Activated naive CD4-positive, alpha-beta T cell treated with anti-CD3 and anti-CD28 coated beads for 36 hours (primary cell): ENCODE results near the gene CD248. TPM values are rescaled to one million over a fixed set of nuclear protein-coding genes. Genes with fewer than 3 reads are reported as not detected.
"Not testable (repeated sequence)": the region's sequence is repeated elsewhere in the genome, so short reads cannot be mapped to it uniquely, and the experiment has no call there.

Source experiments
- CTCF ChIA-PET: fragments of 350-600 bp; sonication (Branson Sonifier 250); formaldehyde crosslinking; loops from one replicate; lab custom pipeline; 2021; ENCODE audit warnings: antibody characterized with exemption; lab: Charles Lee
- DNase-seq: peaks from one replicate; pipeline ENCODE4 v3.0.0-alpha.2; 2020
- H3K27ac Mint-ChIP-seq: one replicate; pipeline ENCODE4 v1.8.0; 2021; ENCODE audit warnings: mild to moderate bottlenecking, mixed read lengths
- H3K27me3 Mint-ChIP-seq: one replicate; pipeline ENCODE4 v1.8.0; 2021; ENCODE audit warnings: low read depth, mixed read lengths
- H3K36me3 Mint-ChIP-seq: one replicate; pipeline ENCODE4 v1.8.0; 2021; ENCODE audit warnings: low read depth, mixed read lengths
- H3K4me1 Mint-ChIP-seq: one replicate; pipeline ENCODE4 v1.8.0; 2021; ENCODE audit warnings: low read depth, mixed read lengths
- H3K4me3 Mint-ChIP-seq: one replicate; pipeline ENCODE4 v1.8.0; 2021; ENCODE audit warnings: mild to moderate bottlenecking, moderate library complexity, mixed read lengths
- H3K9me3 Mint-ChIP-seq: one replicate; pipeline ENCODE4 v1.8.0; 2021; ENCODE audit warnings: mixed read lengths
- intact Hi-C: fragments of 100-400 bp; cut with micrococcal nuclease; formaldehyde crosslinking; loops from one replicate; pipeline ENCODE4 v1.15.1; 2023
- total RNA-seq, 2 experiments: library from RNA; stranded (reverse); gene quantifications; one replicate each; pipeline ENCODE4 v1.2.3, GENCODE V29; 2021

CD248 gene
- total RNA-seq, 2 experiments from 2014 or later = 0.15 to 0.26 TPM

DNA sequence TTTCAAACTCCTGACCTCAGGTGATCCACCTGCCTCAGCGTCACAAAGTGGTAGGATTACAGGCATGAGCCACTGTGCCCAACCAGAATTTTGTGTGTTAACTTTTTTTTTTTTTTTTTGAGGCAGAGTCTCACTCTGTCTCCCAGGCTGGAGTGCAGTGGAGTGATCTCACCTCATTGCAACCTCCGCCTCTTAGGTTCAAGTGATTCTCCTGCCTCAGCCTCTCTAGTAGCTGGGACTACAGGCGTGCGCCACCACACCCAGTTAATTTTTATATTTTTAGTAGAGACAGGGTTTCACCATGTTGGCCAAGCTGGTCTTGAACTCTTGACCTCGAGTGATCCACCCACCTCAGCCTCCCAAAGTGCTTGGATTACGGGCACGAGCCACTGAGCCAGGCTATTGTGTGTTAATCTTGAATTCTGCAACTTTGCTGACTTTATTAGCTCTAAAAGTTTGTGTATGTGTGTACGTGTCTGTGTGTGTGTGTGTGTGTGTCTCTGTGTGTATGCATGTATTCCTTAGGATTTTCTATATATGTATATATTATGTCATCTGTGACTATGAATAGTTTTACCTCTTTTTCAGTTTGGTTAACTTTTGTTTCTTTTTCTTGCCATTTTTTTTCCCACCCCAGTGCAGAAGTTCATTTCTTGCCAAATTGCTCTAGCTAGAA lies 33.9 kb upstream of the CD248 start:
- H3K4me1 Mint-ChIP-seq = peaks cover 18% of the 10 kb centered on the region
- DNase-seq, H3K27ac Mint-ChIP-seq, H3K9me3 Mint-ChIP-seq, intact Hi-C loops, H3K27me3 Mint-ChIP-seq, H3K36me3 Mint-ChIP-seq, H3K4me3 Mint-ChIP-seq: not testable (repeated sequence)
- CTCF ChIA-PET = interaction anchor here (0.7 to 2.1 kb wide), 3 partner anchors 13 to 80 kb away, joined by 3 to 13 read pairs (median 6); no protein-coding TSS in a partner anchor

DNA sequence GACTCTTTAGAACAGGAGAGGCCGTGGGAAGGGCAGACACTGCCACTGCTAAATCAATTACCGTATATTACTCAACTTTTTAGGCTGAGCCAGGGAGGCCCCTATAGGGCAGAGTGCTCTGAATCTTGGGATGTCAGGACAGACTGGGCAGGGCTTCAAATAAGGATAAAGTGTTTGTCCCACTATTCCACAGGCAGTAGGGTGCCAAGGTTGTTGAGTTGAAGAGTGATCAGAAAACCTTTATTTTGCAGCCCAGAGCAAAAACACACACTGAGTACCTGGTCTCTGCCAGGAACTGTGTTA lies 32.2 kb upstream of the CD248 start:
- intact Hi-C loops = loop anchor here (5.0 kb wide), 3 partner anchors 38 to 268 kb away; partner anchors contain the start of genes MRPL11 and RBM14
- H3K4me3 Mint-ChIP-seq = no peak overlapping the region
- H3K27ac Mint-ChIP-seq = no peak overlapping the region
- H3K9me3 Mint-ChIP-seq = no peaks in the 10 kb centered on the region
- no peak for DNase-seq
- peaks cover 3% of the 10 kb centered on the region for H3K36me3 Mint-ChIP-seq
- H3K4me1 Mint-ChIP-seq = peaks cover 29% of the 10 kb centered on the region
- peaks cover 3% of the 10 kb centered on the region for H3K27me3 Mint-ChIP-seq
- CTCF ChIA-PET = no interaction called here

DNA sequence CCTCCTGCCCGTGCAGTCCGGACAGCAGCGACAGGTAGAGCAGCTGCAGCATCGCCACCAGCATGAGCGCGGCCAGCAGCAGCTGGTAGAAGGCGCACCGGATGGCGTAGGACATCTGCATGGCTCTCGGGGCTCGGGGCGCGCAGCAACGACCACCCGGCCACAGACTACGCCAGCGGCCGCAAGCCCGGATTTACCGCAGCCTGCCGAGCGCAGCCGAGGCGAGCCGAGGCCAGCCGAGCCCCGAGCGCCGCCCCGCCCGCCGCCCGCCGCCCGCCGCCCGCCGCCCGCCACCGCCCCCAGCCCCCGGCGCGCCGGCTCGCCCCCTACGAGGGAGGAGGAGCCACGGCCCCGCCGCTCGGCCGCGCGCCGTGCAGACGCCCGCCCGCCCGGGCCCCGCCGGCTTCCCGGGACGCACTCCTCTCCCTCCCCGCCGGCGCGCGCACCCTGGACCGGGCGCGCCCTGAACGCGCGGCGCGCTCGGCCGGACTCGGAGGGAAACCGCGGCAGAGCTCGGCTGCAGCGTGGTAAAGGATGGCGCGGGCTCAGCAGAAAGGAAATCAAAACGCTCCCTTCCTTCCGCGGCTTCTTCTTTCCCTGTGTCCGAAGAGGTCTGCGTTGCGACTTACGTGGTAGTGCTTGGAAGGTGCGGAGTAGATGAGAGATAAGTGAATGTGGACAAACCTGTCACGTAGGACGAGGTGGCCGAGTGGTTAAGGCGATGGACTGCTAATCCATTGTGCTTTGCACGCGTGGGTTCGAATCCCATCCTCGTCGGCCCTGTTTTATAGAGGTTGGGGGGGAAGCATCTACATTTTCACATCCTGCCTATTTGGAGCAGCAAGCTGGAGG lies 30.8 kb upstream of the CD248 start, which contains the start of gene B4GAT1:
B4GAT1 (minus strand) TSS at position 205 of the 852 bp plus-strand sequence; CDS start at position 121, 84 bp downstream.
- H3K4me3 Mint-ChIP-seq = peak within 1 kb of the TSS; percentile 93
- H3K4me1 Mint-ChIP-seq = peaks cover 43% of the 10 kb centered on the region
- H3K36me3 Mint-ChIP-seq = peaks cover 3% of the 10 kb centered on the region
- CTCF ChIA-PET = interaction anchor here (0.6 to 5.9 kb wide), 7 partner anchors 8 to 41 kb away, joined by 3 to 32 read pairs (median 4); partner anchors contain the start of gene SLC29A2
- intact Hi-C loops = loop anchor here (5.0 kb wide), 3 partner anchors 40 to 270 kb away; partner anchors contain the start of genes MRPL11 and RBM14
- peaks cover 3% of the 10 kb centered on the region for H3K27me3 Mint-ChIP-seq
- H3K27ac Mint-ChIP-seq = peak within 1 kb of the TSS; percentile 94
- no peaks in the 10 kb centered on the region for H3K9me3 Mint-ChIP-seq
- DNase-seq = peak; percentile 93

DNA sequence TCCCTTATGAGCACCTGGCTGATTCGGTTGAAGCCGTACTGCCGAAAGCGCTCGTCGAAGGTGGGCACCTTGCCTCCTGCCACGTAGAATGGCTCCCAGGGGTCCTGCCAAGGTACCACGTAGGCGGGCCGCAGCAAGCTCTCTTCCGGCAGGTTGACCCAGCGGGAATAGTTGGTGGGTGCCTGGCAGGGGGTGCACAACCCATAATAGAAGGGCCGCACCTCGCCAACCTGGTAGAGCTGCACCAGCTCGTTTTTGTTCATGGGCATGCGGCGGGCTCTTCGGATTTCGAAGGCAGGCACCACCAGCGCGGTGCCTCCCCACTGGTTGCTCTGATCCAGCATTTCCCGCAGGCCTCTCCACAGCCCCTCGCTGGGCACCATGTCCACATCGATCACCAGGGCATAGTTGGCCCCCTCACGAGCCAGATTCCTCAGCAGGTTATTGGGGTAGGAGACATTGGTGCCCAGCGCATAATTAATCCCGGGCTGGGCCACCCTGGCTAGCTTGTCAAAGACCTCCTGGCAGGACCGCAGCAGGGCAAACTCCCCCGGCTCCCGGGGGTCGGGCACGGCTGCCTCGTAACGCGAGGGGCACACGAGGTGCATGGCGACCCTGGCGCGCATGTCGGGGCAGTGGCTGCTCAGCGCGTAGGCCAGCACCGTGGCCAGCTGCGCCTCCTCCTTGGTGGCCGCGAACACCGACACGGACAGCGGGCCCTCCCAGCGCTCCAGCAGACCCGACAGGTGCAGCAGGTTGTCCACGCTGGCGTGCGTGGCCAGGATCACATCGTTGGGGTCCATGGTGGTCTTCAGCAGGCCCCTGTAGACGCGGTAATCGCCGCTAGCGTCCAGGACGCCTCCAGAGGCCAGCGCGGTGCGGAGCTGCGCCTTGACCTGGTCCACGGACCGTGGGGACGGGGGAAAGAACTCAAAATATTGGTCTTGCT lies 29.9 kb upstream of the CD248 start:
- peak overlapping the region; percentile 93 for H3K4me3 Mint-ChIP-seq
- DNase-seq = no peak
- H3K4me1 Mint-ChIP-seq = peaks cover 42% of the 10 kb centered on the region
- peaks cover 3% of the 10 kb centered on the region for H3K27me3 Mint-ChIP-seq
- CTCF ChIA-PET = interaction anchor here (2.1 to 5.9 kb wide), 3 partner anchors 17 to 40 kb away, joined by 7 to 32 read pairs (median 15); no protein-coding TSS in a partner anchor
- H3K9me3 Mint-ChIP-seq = no peaks in the 10 kb centered on the region
- H3K36me3 Mint-ChIP-seq = peaks cover 4% of the 10 kb centered on the region
- intact Hi-C loops = loop anchor here (5.0 kb wide), 3 partner anchors 41 to 271 kb away; partner anchors contain the start of genes MRPL11 and RBM14
- peak overlapping the region; percentile 63 for H3K27ac Mint-ChIP-seq

DNA sequence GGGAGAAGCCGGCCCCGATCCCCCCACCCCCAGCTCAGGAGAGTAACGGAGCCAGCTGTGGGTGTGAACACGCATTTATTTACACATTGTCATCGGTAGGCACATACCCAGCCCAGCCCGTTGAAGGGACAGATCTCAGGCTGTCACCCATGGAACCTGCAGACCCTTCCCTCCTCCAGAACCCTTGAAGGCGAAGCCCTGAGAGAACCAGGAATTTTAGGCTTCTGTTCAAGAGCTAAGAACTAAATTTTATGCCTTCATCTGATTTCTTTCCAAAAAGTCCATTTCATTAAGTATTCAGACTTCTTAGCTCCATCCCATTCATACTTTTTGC lies 28.4 kb upstream of the CD248 start:
- DNase-seq = no peak
- Mint-ChIP-seq H3K36me3 (peaks cover 9% of the 10 kb centered on the region), H3K27ac (peak overlapping the region; percentile 85), H3K4me3 (peak overlapping the region; percentile 93), H3K4me1 (peaks cover 42% of the 10 kb centered on the region), H3K9me3 (no peaks in the 10 kb centered on the region), H3K27me3 (peaks cover 3% of the 10 kb centered on the region)
- CTCF ChIA-PET = interaction anchor here (0.5 to 5.9 kb wide), 6 partner anchors 9 to 465 kb away, joined by 3 to 32 read pairs (median 4); partner anchors contain the start of gene RIN1
- intact Hi-C loops = loop anchor here (1.0 to 5.0 kb wide), 9 partner anchors 9 to 272 kb away; partner anchors contain the start of genes MRPL11, RBM14, RIN1 and SLC29A2

DNA sequence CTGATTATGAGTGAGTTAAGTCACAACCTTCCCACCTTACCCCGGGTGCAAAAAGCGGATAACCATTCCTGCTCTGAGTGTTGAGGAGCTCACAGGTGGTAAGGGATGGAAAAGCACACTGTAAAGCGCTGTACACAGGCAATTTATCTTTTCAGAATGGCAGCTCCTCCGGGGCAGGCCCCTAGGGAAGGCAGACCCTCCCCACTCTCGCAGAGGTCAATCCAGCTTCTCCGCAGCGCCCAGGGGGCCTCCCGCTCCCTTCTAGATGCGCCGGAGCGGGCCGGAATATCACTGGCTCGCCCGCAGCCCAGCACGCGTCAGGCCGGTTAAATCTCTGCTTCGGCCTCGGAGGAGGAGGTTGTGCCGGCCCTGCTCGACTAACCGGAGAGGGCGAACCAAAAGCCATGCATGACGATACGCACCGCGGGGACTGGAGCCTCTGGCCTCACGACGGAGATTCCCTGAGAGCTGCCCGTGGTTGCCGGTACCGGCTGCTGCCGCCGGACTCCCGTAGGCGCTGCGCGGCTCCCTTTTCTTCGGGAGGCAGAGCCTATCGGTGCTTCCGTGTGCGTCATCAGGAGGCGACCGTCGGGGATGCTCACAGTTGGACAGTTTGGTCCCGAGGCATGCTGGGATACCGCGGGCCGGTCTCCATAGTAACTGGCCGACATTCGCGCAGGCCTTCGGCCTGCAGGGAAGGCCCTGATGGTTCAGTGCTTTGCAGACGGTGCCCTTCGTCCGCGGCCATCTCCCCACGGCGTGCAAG lies 27.9 kb upstream of the CD248 start, which contains the start of gene BRMS1:
BRMS1 (minus strand) TSS at position 555 of the 766 bp plus-strand sequence. CDS start 2,870 bp downstream, outside the sequence.
- intact Hi-C loops = loop anchor here (1.0 to 5.0 kb wide), 9 partner anchors 8 to 273 kb away; partner anchors contain the start of genes MRPL11, RBM14, RIN1 and SLC29A2
- Mint-ChIP-seq H3K27ac (peak within 1 kb of the TSS; percentile 85), H3K27me3 (peaks cover 3% of the 10 kb centered on the region), H3K9me3 (no peaks in the 10 kb centered on the region), H3K4me3 (peak within 1 kb of the TSS; percentile 93), H3K36me3 (peaks cover 11% of the 10 kb centered on the region), H3K4me1 (peaks cover 42% of the 10 kb centered on the region)
- DNase-seq = peak; percentile 99
- CTCF ChIA-PET = interaction anchor here (0.6 to 5.9 kb wide), 5 partner anchors 8 to 44 kb away, joined by 3 to 32 read pairs (median 4); partner anchors contain the start of gene RIN1

DNA sequence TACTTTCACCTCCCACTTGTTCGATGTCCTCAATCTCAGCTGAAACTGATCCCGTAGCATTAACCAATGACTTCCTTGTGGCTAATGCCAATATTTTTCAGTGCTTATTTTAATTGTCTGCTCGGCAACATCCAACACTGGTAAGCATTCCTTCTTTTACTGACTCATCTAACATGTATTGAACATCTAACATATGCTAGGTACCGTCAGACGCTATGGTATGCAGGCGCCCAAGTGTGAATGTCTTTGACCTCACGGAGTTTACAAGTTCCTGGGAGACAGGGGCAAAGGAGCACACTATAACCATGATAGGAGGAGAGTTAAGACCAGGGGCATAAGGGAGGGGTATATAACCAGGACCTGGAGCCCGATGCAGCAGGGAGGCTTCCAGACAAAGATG lies 26.3 kb upstream of the CD248 start:
- H3K9me3 Mint-ChIP-seq = no peaks in the 10 kb centered on the region
- peaks cover 3% of the 10 kb centered on the region for H3K27me3 Mint-ChIP-seq
- H3K4me1 Mint-ChIP-seq = peaks cover 36% of the 10 kb centered on the region
- DNase-seq = no peak
- peaks cover 16% of the 10 kb centered on the region for H3K36me3 Mint-ChIP-seq
- CTCF ChIA-PET = interaction anchor here (5.9 kb wide), 1 partner anchor 31 kb away, joined by 32 read pairs; no protein-coding TSS in a partner anchor
- H3K27ac Mint-ChIP-seq = no peak overlapping the region
- intact Hi-C loops = no loop called here
- H3K4me3 Mint-ChIP-seq = peak overlapping the region; percentile 93

DNA sequence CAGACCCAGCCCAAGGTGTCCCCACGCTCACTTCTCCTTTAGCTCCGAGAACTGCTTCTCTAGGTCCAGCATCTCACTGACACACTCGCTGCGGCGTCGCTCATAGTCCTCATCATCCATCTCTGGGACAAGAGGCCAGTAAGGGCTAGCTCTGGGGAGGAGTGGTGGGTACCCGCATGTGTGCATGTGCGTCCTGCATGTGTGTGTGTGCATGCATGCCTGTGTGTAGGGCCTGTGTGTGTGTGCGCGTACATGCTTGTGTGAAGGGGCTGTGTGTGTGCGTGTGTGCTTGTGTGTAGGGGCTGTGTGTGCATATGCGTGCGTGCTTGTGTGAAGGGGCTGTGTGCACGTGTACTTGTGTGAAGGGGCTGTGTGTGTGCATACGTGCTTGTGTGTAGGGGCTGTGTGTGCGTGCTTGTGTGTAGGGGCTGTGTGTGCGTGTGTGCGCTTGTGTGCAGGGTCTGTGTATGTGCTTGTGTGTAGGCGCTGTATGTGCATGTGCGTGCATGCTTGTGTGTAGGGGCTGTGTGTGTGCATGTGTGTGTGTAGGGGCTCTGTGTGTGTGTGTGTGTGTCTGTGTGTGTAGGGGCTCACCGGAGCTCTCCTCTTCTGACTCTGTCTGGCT lies 24.8 kb upstream of the CD248 start:
- H3K4me3 Mint-ChIP-seq = no peak overlapping the region
- H3K27ac Mint-ChIP-seq = no peak overlapping the region
- CTCF ChIA-PET = interaction anchor here (1.0 to 1.5 kb wide), 2 partner anchors 10 to 30 kb away, joined by 3 read pairs; no protein-coding TSS in a partner anchor
- intact Hi-C loops = no loop called here
- no peak for DNase-seq
- no peaks in the 10 kb centered on the region for H3K9me3 Mint-ChIP-seq
- H3K27me3 Mint-ChIP-seq = no peaks in the 10 kb centered on the region
- H3K4me1 Mint-ChIP-seq = peaks cover 42% of the 10 kb centered on the region
- H3K36me3 Mint-ChIP-seq = peaks cover 12% of the 10 kb centered on the region

DNA sequence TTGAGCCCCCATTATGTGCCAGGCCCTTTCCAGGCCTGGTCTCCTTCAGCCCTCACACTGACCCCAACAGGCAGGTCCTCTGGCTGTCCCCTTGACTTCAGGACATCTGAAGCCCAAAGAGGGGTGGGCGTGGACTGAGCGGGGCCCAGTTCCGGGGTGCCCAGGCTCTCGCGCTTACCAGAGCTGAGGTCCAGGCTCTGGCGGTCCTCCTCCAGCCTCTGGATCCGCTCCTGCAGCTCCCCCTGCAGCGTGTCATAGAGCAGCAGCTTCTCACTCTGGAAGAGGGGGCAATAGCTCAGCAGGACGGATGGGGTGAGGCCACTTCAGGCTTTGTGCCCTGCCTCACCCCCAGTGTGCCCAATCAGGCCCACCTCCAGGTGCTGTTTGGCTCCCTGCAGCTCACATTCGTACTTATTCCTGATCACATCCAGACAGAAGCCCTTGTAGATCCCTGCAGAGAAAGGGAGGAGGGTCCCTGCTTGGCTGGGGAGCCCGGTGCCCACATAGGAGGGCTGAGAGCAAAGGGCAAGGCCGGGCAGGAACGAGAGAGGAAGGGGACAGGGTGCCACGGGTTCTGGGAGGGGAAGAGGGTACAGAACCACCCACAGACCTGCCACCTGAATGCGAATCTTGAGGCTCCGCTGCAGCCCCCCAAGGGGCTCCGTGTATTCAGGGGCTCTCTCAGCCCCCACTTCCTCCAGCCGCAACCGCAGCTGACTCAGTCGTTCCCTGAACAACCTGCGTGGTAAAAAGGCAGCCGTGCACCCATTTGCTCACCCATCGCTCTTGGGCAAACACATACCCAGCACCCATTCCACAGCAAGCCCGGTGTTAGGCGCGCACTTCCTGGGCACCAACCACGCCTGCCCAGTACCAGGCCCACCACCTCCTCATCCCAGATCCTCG lies 24.0 kb upstream of the CD248 start:
- peaks cover 42% of the 10 kb centered on the region for H3K4me1 Mint-ChIP-seq
- H3K4me3 Mint-ChIP-seq = no peak overlapping the region
- H3K36me3 Mint-ChIP-seq = peaks cover 12% of the 10 kb centered on the region
- no peak overlapping the region for H3K27ac Mint-ChIP-seq
- H3K9me3 Mint-ChIP-seq = no peaks in the 10 kb centered on the region
- intact Hi-C loops = no loop called here
- CTCF ChIA-PET = interaction anchor here (1.4 to 1.5 kb wide), 2 partner anchors 9 to 29 kb away, joined by 3 to 5 read pairs; no protein-coding TSS in a partner anchor
- H3K27me3 Mint-ChIP-seq = no peaks in the 10 kb centered on the region
- DNase-seq = no peak
